ENCODE data around the gene NME4. TPM values are rescaled to one million over a fixed set of nuclear protein-coding genes. Genes with fewer than 3 reads are reported as not detected.

NME4 gene
- total RNA-seq, 1 donor from 2014 or later = 93.2 TPM

Other genes starting within 250 kb of the NME4 start
- gene HBZ, start 244.6 kb upstream of the NME4 start, total RNA-seq = not detected in 2 replicates
- gene HBM, start 231.2 kb upstream of the NME4 start, total RNA-seq = not detected in 2 replicates
- not detected in 2 replicates for gene HBA2, start 224.3 kb upstream of the NME4 start, total RNA-seq
- gene HBA1, start 220.5 kb upstream of the NME4 start, total RNA-seq = not detected in 2 replicates
- gene HBQ1, start 216.7 kb upstream of the NME4 start, total RNA-seq = 1.5 and 12.1 TPM in 2 replicates
- gene LUC7L, start 167.8 kb upstream of the NME4 start, total RNA-seq = 49.3 and 77.6 TPM in 2 replicates
- 67.3 and 87.6 TPM in 2 replicates for gene FAM234A, start 162.4 kb upstream of the NME4 start, total RNA-seq
- gene RGS11, start 121.3 kb upstream of the NME4 start, total RNA-seq = 1.0 TPM in 1 of 2 replicates, not detected in the other
- 0.29 TPM in 1 of 2 replicates, not detected in the other for gene ARHGDIG, start 116.6 kb upstream of the NME4 start, total RNA-seq
- not detected in 2 replicates for gene PDIA2, start 114.0 kb upstream of the NME4 start, total RNA-seq
- 33.9 and 36.0 TPM in 2 replicates for gene AXIN1, start 44.5 kb upstream of the NME4 start, total RNA-seq
- gene MRPL28, start 26.7 kb upstream of the NME4 start, total RNA-seq = 188 and 253 TPM in 2 replicates
- 69.3 and 87.2 TPM in 2 replicates for gene PGAP6, start 15.2 kb upstream of the NME4 start, total RNA-seq
- gene DECR2, start 4.7 kb downstream of the NME4 start, total RNA-seq = 12.9 and 20.8 TPM in 2 replicates
- 26.6 and 29.1 TPM in 2 replicates for gene RAB11FIP3, start 28.4 kb downstream of the NME4 start, total RNA-seq
- 54.4 and 75.1 TPM in 2 replicates for gene CAPN15, start 130.5 kb downstream of the NME4 start, total RNA-seq
- gene PRR35, start 163.2 kb downstream of the NME4 start, total RNA-seq = not detected in 2 replicates
- 0.35 and 0.51 TPM in 2 replicates for gene NHLRC4, start 169.8 kb downstream of the NME4 start, total RNA-seq
- gene PIGQ, start 172.8 kb downstream of the NME4 start, total RNA-seq = 45.3 and 60.9 TPM in 2 replicates
- gene RAB40C, start 192.9 kb downstream of the NME4 start, total RNA-seq = 9.9 and 16.6 TPM in 2 replicates
- 0.07 TPM in 1 of 2 replicates, not detected in the other for gene WFIKKN1, start 233.8 kb downstream of the NME4 start, total RNA-seq
- gene METTL26, start 239.1 kb downstream of the NME4 start, total RNA-seq = 206 and 224 TPM in 2 replicates
- gene MCRIP2, start 244.6 kb downstream of the NME4 start, total RNA-seq = 58.2 and 70.3 TPM in 2 replicates